H9 (cell line): ENCODE measurements around the gene CDH4. TPM values are rescaled to one million over a fixed set of nuclear protein-coding genes. Genes with fewer than 3 reads are reported as not detected.

ENCODE experiments used
- DNase-seq: peaks from one replicate; pipeline ENCODE4 v3.0.0-alpha.2; 2017
- H2AFZ ChIP-seq: one replicate; pipeline ENCODE4 v1.6.1; 2013; ENCODE audit warnings: mild to moderate bottlenecking, low read length, control low read depth, moderate library complexity
- H2AK5ac ChIP-seq: 2 replicates; pipeline ENCODE4 v1.6.1; 2013; ENCODE audit warnings: low read length, control low read depth, mixed read lengths; ENCODE audit not compliant: insufficient read length
- H2BK120ac ChIP-seq: one replicate; pipeline ENCODE4 v1.6.1; 2013; ENCODE audit warnings: low read depth, mild to moderate bottlenecking, low read length, control low read depth, inconsistent platforms; ENCODE audit not compliant: poor library complexity, severe bottlenecking
- H2BK12ac ChIP-seq: 2 replicates; pipeline ENCODE4 v1.6.1; 2013; ENCODE audit warnings: low read length, control low read depth, mixed read lengths, low read depth; ENCODE audit not compliant: insufficient read length
- H2BK15ac ChIP-seq: 2 replicates; pipeline ENCODE4 v1.6.1; 2013; ENCODE audit warnings: low read depth, low read length, control low read depth
- H2BK20ac ChIP-seq: one replicate; pipeline ENCODE4 v1.6.1; 2013; ENCODE audit warnings: low read depth, mild to moderate bottlenecking, low read length, control low read depth, inconsistent platforms; ENCODE audit not compliant: poor library complexity, severe bottlenecking
- H2BK5ac ChIP-seq: 2 replicates; pipeline ENCODE4 v1.6.1; 2013; ENCODE audit warnings: low read length, control low read depth, mixed read lengths; ENCODE audit not compliant: insufficient read length
- H3K14ac ChIP-seq: 2 replicates; pipeline ENCODE4 v1.6.1; 2013; ENCODE audit warnings: low read length, control low read depth; ENCODE audit not compliant: insufficient read depth
- H3K18ac ChIP-seq: 2 replicates; pipeline ENCODE4 v1.6.1; 2013; ENCODE audit warnings: low read depth, mild to moderate bottlenecking, mixed read lengths, low read length, control low read depth; ENCODE audit not compliant: insufficient read length
- H3K23ac ChIP-seq: 2 replicates; pipeline ENCODE4 v1.6.1; 2013; ENCODE audit warnings: low read length, control low read depth, mixed read lengths, low read depth; ENCODE audit not compliant: insufficient read length
- H3K23me2 ChIP-seq: 2 replicates; pipeline ENCODE4 v1.6.1; 2013; ENCODE audit warnings: low read depth, mild to moderate bottlenecking, mixed read lengths, low read length, control low read depth; ENCODE audit not compliant: insufficient read length, poor library complexity, severe bottlenecking
- H3K27ac ChIP-seq: 2 replicates; pipeline ENCODE4 v1.5.1; 2013; ENCODE audit warnings: low read length, control low read depth, mixed read lengths, low read depth; ENCODE audit not compliant: insufficient read length
- H3K27me3 ChIP-seq: 2 replicates; pipeline ENCODE4 v1.6.1; 2013; ENCODE audit warnings: low read length, control low read depth, inconsistent platforms; ENCODE audit not compliant: insufficient read depth
- H3K4ac ChIP-seq: 2 replicates; pipeline ENCODE4 v1.6.1; 2013; ENCODE audit warnings: low read depth, mild to moderate bottlenecking, control low read depth, inconsistent platforms, low read length, moderate library complexity
- H3K4me1 ChIP-seq: 2 replicates; pipeline ENCODE4 v1.6.1; 2013; ENCODE audit warnings: low read length, control low read depth, inconsistent platforms; ENCODE audit not compliant: insufficient read depth
- H3K4me2 ChIP-seq: 2 replicates; pipeline ENCODE4 v1.6.1; 2013; ENCODE audit warnings: low read length, control low read depth, mixed read lengths; ENCODE audit not compliant: insufficient read length, insufficient read depth
- H3K56ac ChIP-seq: 2 replicates; pipeline ENCODE4 v1.6.1; 2013; ENCODE audit warnings: low read depth, mild to moderate bottlenecking, mixed read lengths, low read length, control low read depth; ENCODE audit not compliant: insufficient read length
- H3K79me1 ChIP-seq: 2 replicates; pipeline ENCODE4 v1.6.1; 2013; ENCODE audit warnings: low read depth, mild to moderate bottlenecking, moderate library complexity, low read length, control low read depth, inconsistent platforms; ENCODE audit not compliant: insufficient read depth, poor library complexity, severe bottlenecking
- H3K79me2 ChIP-seq: 2 replicates; pipeline ENCODE4 v1.6.1; 2013; ENCODE audit warnings: low read length, control low read depth, inconsistent platforms; ENCODE audit not compliant: insufficient read depth
- H3K9ac ChIP-seq: 2 replicates; pipeline ENCODE4 v1.6.1; 2013; ENCODE audit warnings: low read length, control low read depth, mixed read lengths; ENCODE audit not compliant: insufficient read length; ENCODE audit errors: extremely low read depth
- H3K9me3 ChIP-seq: one replicate; pipeline ENCODE4 v1.6.1; 2013; ENCODE audit warnings: low read depth, low read length, inconsistent platforms; ENCODE audit not compliant: control insufficient read depth
- H3T11ph ChIP-seq: one replicate; pipeline ENCODE4 v1.6.1; 2013; ENCODE audit warnings: mild to moderate bottlenecking, low read length, control low read depth, inconsistent platforms
- H4K20me1 ChIP-seq: one replicate; pipeline ENCODE4 v1.6.1; 2013; ENCODE audit not compliant: control insufficient read depth, insufficient read length, insufficient read depth
- H4K5ac ChIP-seq: 2 replicates; pipeline ENCODE4 v1.6.1; 2013; ENCODE audit warnings: low read depth, mild to moderate bottlenecking, mixed read lengths, low read length, control low read depth; ENCODE audit not compliant: insufficient read length
- H4K8ac ChIP-seq: replicated peaks from 2 replicates; pipeline ENCODE4 v1.6.1; 2013; ENCODE audit warnings: low read length, control low read depth, mixed read lengths, low read depth; ENCODE audit not compliant: insufficient read length
- H4K91ac ChIP-seq: 2 replicates; pipeline ENCODE4 v1.6.1; 2013; ENCODE audit warnings: low read depth, mild to moderate bottlenecking, moderate library complexity, mixed read lengths, low read length, control low read depth; ENCODE audit not compliant: insufficient read length
- H3K27ac Mint-ChIP-seq, 3 experiments: 2 replicates in 2 of 3; 3 replicates in 1 of 3; pipeline ENCODE4 v1.8.0; 2020 to 2021; ENCODE audit warnings: mixed read lengths in 3 of 3, mild to moderate bottlenecking in 1 of 3, moderate library complexity in 1 of 3
- H3K27me3 Mint-ChIP-seq: 2 replicates; pipeline ENCODE4 v1.8.0; 2021; ENCODE audit warnings: low read depth, mild to moderate bottlenecking, moderate library complexity, mixed read lengths
- H3K36me3 Mint-ChIP-seq, 3 experiments: 2 replicates in 2 of 3; 3 replicates in 1 of 3; pipeline ENCODE4 v1.8.0; 2020 to 2021; ENCODE audit warnings: low read depth in 3 of 3, mixed read lengths in 3 of 3; ENCODE audit not compliant: insufficient read depth in 1 of 3
- H3K4me1 Mint-ChIP-seq, 2 experiments: 2 replicates each; pipeline ENCODE4 v1.8.0; 2020; ENCODE audit warnings: mixed read lengths in 2 of 2
- H3K4me3 Mint-ChIP-seq, 2 experiments: 2 replicates in 1 of 2; 3 replicates in 1 of 2; pipeline ENCODE4 v1.8.0; 2020 to 2021; ENCODE audit warnings: mild to moderate bottlenecking in 2 of 2, mixed read lengths in 2 of 2, moderate library complexity in 1 of 2
- H3K9me3 Mint-ChIP-seq, 2 experiments: 2 replicates in 1 of 2; 3 replicates in 1 of 2; pipeline ENCODE4 v1.8.0; 2020; ENCODE audit warnings: mild to moderate bottlenecking in 2 of 2, mixed read lengths in 2 of 2, moderate library complexity in 1 of 2
- WGBS: extraction: QIAGEN DNeasy Blood & Tissue Kit; methylation state at CpG from one replicate; pipeline ENCODE4 v1.1.7; 2013; ENCODE audit warnings: missing lambda C conversion rate, low lambda C conversion rate, mixed read lengths; ENCODE audit not compliant: insufficient read length; ENCODE audit errors: extremely low coverage; 5-methylcytosine and 5-hydroxymethylcytosine counted together
- total RNA-seq: library from RNA; stranded (reverse); gene quantifications from 2 replicates; pipeline ENCODE4 v1.2.1, GENCODE V29; 2021
- TF ChIP-seq, protein P1 (sequence below): fragments of 200-600 bp; sonication (generic); conservative IDR thresholded peaks from 3 replicates; pipeline ENCODE4 v1.8.0; 2021; ENCODE audit warnings: antibody characterized with exemption, mild to moderate bottlenecking

Gene CDH4
- total RNA-seq, 1 experiment from 2014 or later = 3.0 TPM

DNA sequence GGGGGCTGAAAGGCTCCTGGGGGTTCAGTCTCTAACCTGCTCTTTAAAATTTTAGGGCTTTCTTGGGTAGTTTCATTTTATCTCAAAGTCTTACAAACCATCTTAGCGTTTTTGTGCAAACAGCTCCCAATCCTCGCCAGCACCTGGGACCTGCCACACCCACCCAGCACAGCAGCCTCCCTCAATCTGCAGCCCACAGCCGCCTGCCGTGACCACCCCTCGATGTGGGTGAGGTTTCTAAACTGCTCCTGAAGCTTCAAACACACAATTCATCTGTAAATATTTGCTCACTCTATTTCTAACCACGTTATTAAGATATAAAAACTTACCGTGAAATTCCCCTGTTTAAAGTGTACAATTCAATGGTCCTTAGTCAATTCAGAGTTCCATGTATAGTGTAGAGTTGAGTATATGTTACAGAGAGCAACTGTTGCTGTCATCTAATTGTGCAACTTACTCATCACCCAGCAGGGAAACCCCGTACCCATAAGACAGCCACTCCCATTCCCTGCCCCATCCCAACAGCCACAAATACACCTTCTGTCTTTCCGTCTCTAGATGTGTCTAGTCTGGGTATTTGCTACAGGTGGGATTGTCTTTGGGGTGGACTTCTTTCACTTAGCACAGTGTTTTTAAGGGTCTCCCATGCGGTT, 432.6 kb downstream of the CDH4 start:
- H3K18ac ChIP-seq = no peak overlapping the region
- H3K9me3 Mint-ChIP-seq = peaks cover 0 to 4% of the 10 kb centered on the region in 2 experiments; a peak in 1 of 5 replicates
- H3K23me2 ChIP-seq = no peaks in the 10 kb centered on the region
- peaks cover 0 to 3% (median 0%) of the 10 kb centered on the region in 3 experiments; a peak in 2 of 7 replicates for H3K36me3 Mint-ChIP-seq
- WGBS = no CpG with 5 or more reads among the region's 10 CpGs
- H3K27me3 Mint-ChIP-seq = peaks cover 84% of the 10 kb centered on the region
- no peak overlapping the region for H4K5ac ChIP-seq
- H2BK12ac ChIP-seq = no peak overlapping the region
- H3K4me1 Mint-ChIP-seq = peaks cover 13 to 14% of the 10 kb centered on the region in 2 experiments
- no peaks in the 10 kb centered on the region; the same call in 1 of the 2 replicates for H3K4me1 ChIP-seq
- no peaks in the 10 kb centered on the region for H3K79me2 ChIP-seq
- H2BK5ac ChIP-seq = no peak overlapping the region
- no peak overlapping the region for H3T11ph ChIP-seq
- H4K91ac ChIP-seq = no peak overlapping the region
- H3K14ac ChIP-seq = no peak overlapping the region
- no peaks in the 10 kb centered on the region for H3K9me3 ChIP-seq
- H4K8ac ChIP-seq = no peak overlapping the region
- H2AFZ ChIP-seq = no peak overlapping the region
- peaks cover 5% of the 10 kb centered on the region; the same call in 1 of the 2 replicates for H3K27me3 ChIP-seq
- no peak overlapping the region for H2AK5ac ChIP-seq
- no peak overlapping the region for H3K23ac ChIP-seq
- TF ChIP-seq, protein P1, sequence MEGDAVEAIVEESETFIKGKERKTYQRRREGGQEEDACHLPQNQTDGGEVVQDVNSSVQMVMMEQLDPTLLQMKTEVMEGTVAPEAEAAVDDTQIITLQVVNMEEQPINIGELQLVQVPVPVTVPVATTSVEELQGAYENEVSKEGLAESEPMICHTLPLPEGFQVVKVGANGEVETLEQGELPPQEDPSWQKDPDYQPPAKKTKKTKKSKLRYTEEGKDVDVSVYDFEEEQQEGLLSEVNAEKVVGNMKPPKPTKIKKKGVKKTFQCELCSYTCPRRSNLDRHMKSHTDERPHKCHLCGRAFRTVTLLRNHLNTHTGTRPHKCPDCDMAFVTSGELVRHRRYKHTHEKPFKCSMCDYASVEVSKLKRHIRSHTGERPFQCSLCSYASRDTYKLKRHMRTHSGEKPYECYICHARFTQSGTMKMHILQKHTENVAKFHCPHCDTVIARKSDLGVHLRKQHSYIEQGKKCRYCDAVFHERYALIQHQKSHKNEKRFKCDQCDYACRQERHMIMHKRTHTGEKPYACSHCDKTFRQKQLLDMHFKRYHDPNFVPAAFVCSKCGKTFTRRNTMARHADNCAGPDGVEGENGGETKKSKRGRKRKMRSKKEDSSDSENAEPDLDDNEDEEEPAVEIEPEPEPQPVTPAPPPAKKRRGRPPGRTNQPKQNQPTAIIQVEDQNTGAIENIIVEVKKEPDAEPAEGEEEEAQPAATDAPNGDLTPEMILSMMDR = no peak
- no peaks in the 10 kb centered on the region for H4K20me1 ChIP-seq
- no peak overlapping the region for H2BK120ac ChIP-seq
- H3K4me3 Mint-ChIP-seq = no peak overlapping the region
- no peak overlapping the region for H3K4me2 ChIP-seq
- H3K27ac ChIP-seq = no peak overlapping the region
- no peak overlapping the region for H3K27ac Mint-ChIP-seq
- H2BK20ac ChIP-seq = no peak overlapping the region
- no peak overlapping the region for H3K4ac ChIP-seq
- no peak overlapping the region for H3K56ac ChIP-seq
- H3K9ac ChIP-seq = no peak overlapping the region
- H3K79me1 ChIP-seq = no peaks in the 10 kb centered on the region
- no peak for DNase-seq
- H2BK15ac ChIP-seq = no peak overlapping the region
